ENCODE data around the gene VWA2.

VWA2 gene

DNA sequence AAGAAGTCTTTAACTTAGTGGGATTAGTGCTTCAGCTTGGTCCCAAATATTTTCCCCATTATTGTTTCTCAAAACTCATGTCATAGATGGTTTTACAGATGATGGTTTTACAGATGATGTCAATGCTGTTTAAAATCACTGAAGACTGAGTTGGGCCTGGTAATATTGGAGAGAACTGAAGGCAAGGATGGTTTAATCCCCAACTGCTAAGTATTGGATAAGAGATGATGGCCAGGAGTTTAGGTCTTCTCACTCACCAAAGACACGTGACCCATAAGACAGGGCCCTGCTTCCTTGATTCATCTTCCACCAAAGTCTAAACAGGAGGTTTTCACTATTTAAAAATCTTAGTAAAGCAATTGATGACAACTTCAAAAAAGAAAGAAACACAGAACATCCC is 56.3 kb downstream of the VWA2 start:
- TF ChIP-seq, protein P1, sequence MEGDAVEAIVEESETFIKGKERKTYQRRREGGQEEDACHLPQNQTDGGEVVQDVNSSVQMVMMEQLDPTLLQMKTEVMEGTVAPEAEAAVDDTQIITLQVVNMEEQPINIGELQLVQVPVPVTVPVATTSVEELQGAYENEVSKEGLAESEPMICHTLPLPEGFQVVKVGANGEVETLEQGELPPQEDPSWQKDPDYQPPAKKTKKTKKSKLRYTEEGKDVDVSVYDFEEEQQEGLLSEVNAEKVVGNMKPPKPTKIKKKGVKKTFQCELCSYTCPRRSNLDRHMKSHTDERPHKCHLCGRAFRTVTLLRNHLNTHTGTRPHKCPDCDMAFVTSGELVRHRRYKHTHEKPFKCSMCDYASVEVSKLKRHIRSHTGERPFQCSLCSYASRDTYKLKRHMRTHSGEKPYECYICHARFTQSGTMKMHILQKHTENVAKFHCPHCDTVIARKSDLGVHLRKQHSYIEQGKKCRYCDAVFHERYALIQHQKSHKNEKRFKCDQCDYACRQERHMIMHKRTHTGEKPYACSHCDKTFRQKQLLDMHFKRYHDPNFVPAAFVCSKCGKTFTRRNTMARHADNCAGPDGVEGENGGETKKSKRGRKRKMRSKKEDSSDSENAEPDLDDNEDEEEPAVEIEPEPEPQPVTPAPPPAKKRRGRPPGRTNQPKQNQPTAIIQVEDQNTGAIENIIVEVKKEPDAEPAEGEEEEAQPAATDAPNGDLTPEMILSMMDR (IDR thresholded peaks at IDR 0.05; ENCODE audit: low read depth, low read length): no peak
- Histone ChIP-seq H3K4me1 (no peaks in the 10 kb centered on the region), H3K4me3 (ENCODE audit: low read depth, low read length) (no peak overlapping the region), H3K36me3 (no peaks in the 10 kb centered on the region), H3K27me3 (no peaks in the 10 kb centered on the region), H3K9me3 (no peaks in the 10 kb centered on the region)
- no peak for DNase-seq

DNA sequence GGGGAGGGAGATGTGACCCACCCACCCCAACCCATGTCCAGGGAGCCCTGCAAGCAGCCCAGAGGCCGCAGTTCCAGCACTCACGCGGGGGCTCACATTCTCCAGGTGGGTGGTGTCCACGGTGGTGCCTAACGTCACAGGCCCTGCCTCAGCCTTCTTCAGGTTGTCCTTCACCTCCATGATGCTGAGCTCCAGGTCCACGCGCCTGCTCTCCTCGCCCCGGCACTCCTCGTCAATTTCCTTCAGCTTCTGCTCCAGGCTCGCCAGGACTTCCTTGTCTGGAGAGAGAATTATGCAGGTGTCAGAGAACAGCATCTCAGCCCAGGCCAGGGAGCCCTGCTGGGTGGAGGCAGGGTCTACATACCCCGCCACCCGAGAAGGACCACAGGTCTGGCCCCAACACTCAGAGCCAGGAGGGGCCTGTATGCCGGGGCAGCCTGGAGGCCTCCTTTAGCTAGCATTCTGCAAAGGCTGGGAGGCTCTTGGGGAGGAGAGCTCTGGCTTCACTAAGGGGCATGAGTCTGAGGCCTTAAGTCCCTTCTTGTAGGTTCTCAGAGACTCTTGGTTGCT is 58.2 kb downstream of the VWA2 start:
- H3K9me3 ChIP-seq: no peaks in the 10 kb centered on the region

DNA sequence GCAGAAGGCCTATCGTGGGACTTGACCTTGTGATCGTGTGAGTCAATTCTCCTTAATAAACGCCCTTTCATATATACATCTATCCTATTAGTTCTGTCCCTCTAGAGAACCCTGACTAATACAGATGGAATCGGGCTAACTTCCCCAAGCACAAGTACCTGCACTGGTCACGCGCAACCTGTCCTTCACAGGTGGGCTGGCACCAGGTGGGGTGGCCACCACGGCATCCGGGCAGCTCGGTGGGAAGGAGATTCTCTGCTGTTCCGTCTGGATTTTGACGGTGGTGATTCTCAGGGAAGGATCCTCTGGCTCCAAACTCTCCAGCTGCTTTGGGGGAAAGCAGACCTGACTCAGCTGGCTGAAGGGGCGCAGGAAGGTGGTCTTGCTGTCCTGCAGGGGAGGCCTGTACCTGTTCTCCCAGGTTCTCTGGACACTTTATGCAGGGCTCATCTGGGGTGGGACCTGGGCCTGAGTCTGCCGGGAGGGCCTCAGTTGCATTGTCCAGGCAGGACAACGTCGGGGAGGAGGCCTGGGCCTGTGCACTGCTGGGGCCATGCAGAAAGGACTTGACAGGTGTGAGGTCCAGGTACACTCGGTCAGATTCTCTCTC is 61.1 kb downstream of the VWA2 start:
- H3K27me3 ChIP-seq: no peaks in the 10 kb centered on the region
- TF ChIP-seq, protein P1 (IDR thresholded peaks at IDR 0.05; ENCODE audit: low read depth, low read length): no peak
- H3K4me1 ChIP-seq: no peaks in the 10 kb centered on the region
- H3K36me3 ChIP-seq: no peaks in the 10 kb centered on the region
- H3K4me3 ChIP-seq (ENCODE audit: low read depth, low read length): no peak overlapping the region
- no peaks in the 10 kb centered on the region for H3K9me3 ChIP-seq
- DNase-seq: no peak

More for the DNA sequence above, 58.2 kb downstream of the VWA2 start:
- H3K27me3 ChIP-seq: no peaks in the 10 kb centered on the region
- TF ChIP-seq, protein P1 (IDR thresholded peaks at IDR 0.05; ENCODE audit: low read depth, low read length): no peak
- no peaks in the 10 kb centered on the region for H3K4me1 ChIP-seq
- H3K36me3 ChIP-seq: no peaks in the 10 kb centered on the region
- DNase-seq: no peak
- no peak overlapping the region for H3K4me3 ChIP-seq (ENCODE audit: low read depth, low read length)

DNA sequence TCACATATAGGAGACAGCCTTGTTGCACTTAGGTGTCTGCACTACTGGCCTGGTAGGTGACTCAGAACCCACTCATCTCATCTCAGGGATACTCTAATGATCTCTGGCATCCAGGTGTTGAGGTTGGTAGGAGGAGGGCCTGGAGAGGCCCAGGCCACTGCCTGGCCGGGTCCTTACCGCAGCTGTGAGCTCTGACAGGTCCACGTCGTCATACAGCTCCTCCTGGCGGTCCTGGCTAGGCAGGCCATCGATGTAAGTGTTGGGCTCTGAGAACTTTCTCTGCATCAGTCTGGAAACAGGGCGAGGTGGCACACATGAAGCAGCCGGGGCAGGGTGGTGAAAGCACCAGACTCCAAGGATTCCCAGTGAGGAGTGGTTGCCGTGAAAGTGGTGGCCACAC is 62.1 kb downstream of the VWA2 start:
- no peaks in the 10 kb centered on the region for H3K27me3 ChIP-seq
- no peak overlapping the region for H3K4me3 ChIP-seq (ENCODE audit: low read depth, low read length)
- H3K36me3 ChIP-seq: no peaks in the 10 kb centered on the region
- H3K9me3 ChIP-seq: no peaks in the 10 kb centered on the region
- TF ChIP-seq, protein P1 (IDR thresholded peaks at IDR 0.05; ENCODE audit: low read depth, low read length): no peak
- no peak for DNase-seq
- H3K4me1 ChIP-seq: no peaks in the 10 kb centered on the region

DNA sequence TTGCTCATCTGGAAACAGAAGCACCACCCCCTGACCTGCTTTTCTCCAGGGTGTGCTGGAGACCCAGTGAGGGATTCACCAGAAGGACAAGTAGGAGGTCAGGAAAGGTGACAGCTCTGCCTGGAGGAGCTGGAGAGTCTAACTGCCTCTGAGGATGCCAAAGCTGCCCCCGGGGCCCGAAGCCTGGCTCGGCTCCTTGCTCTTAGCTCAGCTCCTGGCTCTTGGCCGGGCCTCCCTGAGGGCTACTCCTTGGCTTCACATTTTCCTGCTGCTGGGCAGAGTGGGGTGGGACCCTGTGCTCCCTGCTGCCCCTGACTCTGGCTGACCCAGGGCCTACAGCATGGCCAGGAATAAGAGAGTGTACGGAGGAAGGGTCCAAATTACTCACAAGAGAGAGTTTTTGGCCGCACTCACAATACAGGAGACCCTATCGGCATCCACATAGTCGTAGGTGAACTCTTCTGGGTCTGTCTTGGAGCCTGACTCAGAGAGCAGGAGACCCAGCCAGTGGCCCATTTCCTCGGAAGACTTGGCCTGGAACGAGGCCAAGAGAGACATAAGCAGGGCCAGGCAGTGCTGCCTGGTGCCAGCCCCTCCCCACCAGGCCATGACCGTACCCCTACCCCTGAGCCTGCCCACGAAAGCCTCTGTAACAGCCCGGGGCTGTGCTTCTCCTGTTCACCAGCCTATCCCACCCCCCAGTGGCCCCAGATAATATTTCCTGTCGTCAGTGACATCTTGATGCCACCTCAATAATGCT is 63.1 kb downstream of the VWA2 start:
- TF ChIP-seq, protein P1 (IDR thresholded peaks at IDR 0.05; ENCODE audit: low read depth, low read length): no peak
- no peaks in the 10 kb centered on the region for H3K4me1 ChIP-seq
- H3K9me3 ChIP-seq: no peaks in the 10 kb centered on the region
- H3K36me3 ChIP-seq: no peaks in the 10 kb centered on the region
- DNase-seq: peak; percentile 27
- no peaks in the 10 kb centered on the region for H3K27me3 ChIP-seq
- no peak overlapping the region for H3K4me3 ChIP-seq (ENCODE audit: low read depth, low read length)

DNA sequence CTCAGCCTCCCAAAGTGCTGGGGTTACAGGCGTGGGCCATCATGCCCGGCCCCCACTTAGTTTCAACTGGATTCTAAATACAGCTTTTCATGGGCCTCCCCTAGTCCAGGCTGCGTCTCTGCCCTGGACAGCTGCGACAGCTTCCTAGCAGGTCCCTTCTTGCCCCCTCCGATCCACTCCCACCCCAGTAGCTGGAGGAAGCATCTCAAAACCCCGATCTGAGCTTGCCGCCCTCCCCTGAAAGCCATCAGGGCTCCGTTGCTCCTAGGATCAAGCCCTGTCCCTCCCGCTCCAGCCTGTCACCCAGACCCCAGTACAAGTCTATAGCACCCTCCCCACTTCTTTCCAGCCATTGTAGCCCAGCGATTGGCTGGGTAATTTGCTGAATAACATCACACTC is 64.5 kb downstream of the VWA2 start:
- H3K9me3 ChIP-seq: no peaks in the 10 kb centered on the region
- H3K4me1 ChIP-seq: no peaks in the 10 kb centered on the region
- no peaks in the 10 kb centered on the region for H3K27me3 ChIP-seq
- no peak overlapping the region for H3K4me3 ChIP-seq (ENCODE audit: low read depth, low read length)
- no peaks in the 10 kb centered on the region for H3K36me3 ChIP-seq
- TF ChIP-seq, protein P1 (IDR thresholded peaks at IDR 0.05; ENCODE audit: low read depth, low read length): no peak
- no peak for DNase-seq

All from BE2C (cell line).